HCT116 (cell line): ENCODE measurements around the gene LIN7B.

ENCODE experiments used
- CTCF ChIP-seq, 3 experiments: fragments of 200-600 bp in 1 of 3; sonication (generic) in 1 of 3; IDR thresholded peaks in 2 of 3; conservative IDR thresholded peaks in 1 of 3; 2 replicates each; pipeline ENCODE4 v1.5.1; 2012 to 2017; ENCODE audit warnings: low read depth in 2 of 3, low read length in 2 of 3, antibody characterized with exemption in 1 of 3, borderline replicate concordance in 1 of 3, control low read depth in 1 of 3, mild to moderate bottlenecking in 1 of 3, mixed read lengths in 1 of 3, mixed run types in 1 of 3, moderate library complexity in 1 of 3; ENCODE audit not compliant: insufficient read depth in 1 of 3
- EZH2 ChIP-seq: fragments of 200-600 bp; sonication (generic); IDR thresholded peaks from 2 replicates; pipeline ENCODE4 v1.6.1; 2017; ENCODE audit warnings: antibody characterized with exemption, mixed run types
- JUND ChIP-seq: IDR thresholded peaks from 2 replicates; pipeline ENCODE4 v1.6.1; 2012
- REST ChIP-seq: IDR thresholded peaks from 2 replicates; pipeline ENCODE4 v1.6.1; 2012; ENCODE audit warnings: low read depth
- ZNF274 ChIP-seq: fragments of 200-500 bp; sonication (Bioruptor generic); IDR thresholded peaks from 2 replicates; pipeline ENCODE4 v1.6.1; 2014; ENCODE audit warnings: mild to moderate bottlenecking, low read depth, low read length, inconsistent platforms

DNA sequence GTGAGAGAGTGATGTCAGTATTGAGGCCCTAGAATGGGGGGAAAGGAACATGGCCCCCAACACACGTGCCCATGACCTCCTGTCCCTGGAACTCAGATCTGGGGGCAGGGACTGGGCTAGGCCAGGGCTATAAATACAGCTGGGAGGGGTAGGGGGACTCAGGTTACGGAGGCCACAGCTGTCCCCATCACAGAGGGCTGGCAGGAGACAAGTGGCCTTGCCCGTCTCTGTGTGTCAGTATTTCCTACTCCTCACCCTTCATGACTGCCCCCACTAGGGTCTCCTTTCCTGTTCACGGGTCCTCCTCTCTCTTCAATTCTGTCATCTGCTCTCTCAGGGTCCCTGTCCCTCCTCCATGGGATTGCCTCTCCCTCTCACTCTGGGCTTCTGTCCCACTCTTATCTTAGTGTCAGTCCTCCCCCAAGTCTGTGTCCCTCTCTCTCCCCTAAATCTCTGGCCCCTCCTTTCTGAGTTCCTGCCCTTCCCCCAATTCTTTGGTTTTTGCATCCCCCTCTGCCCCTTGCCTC, 41.7 kb downstream of the LIN7B start:
- no peak for TF ChIP-seq EZH2
- TF ChIP-seq REST: no peak
- no peak for TF ChIP-seq ZNF274
- no peak for TF ChIP-seq JUND
- TF ChIP-seq CTCF (IDR thresholded peaks at IDR 0.05 in 2 of 3, conservative IDR thresholded peaks at IDR 0.05 in 1 of 3; ENCODE audit: borderline replicate concordance in 1 of 3, insufficient read depth in 1 of 3, low read depth in 2 of 3, low read length in 2 of 3): no peak
